ENCODE results near the gene BUD13.

GRCh38 chr11:116710001-116710674 is 62.6 kb downstream of the BUD13 start:
- TF ChIP-seq CTCF (conservative IDR thresholded peaks at IDR 0.05; ENCODE audit: low read length) (no peak), EZH2phosphoT487 (IDR thresholded peaks at IDR 0.05; ENCODE audit: borderline replicate concordance) (no peak)
